HepG2 (cell line): ENCODE data around the gene CDIP1. TPM values are rescaled to one million over a fixed set of nuclear protein-coding genes. Genes with fewer than 3 reads are reported as not detected.

Experiments
- ARHGAP35 ChIP-seq: sonication (generic); formaldehyde crosslinking; IDR thresholded peaks from 2 replicates; pipeline ENCODE4 v1.9.0; 2022; ENCODE audit warnings: mild to moderate bottlenecking, inconsistent platforms, moderate library complexity, missing genetic modification reagents, borderline replicate concordance
- ARNT ChIP-seq: fragments of 450-650 bp; IDR thresholded peaks from 2 replicates; pipeline ENCODE4 v1.6.1; 2017
- ATM ChIP-seq: fragments of 450-650 bp; IDR thresholded peaks from 2 replicates; pipeline ENCODE4 v1.7.1; 2017; ENCODE audit warnings: mild to moderate bottlenecking, borderline replicate concordance
- CEBPZ ChIP-seq: IDR thresholded peaks from 2 replicates; pipeline ENCODE4 v1.6.1; 2012; ENCODE audit warnings: low read length, improper control_type of control experiment
- EEA1 ChIP-seq: sonication (generic); formaldehyde crosslinking; IDR thresholded peaks from 2 replicates; pipeline ENCODE4 v1.5.1; 2020; ENCODE audit warnings: mild to moderate bottlenecking, missing genetic modification reagents, borderline replicate concordance
- ELF3 ChIP-seq: IDR thresholded peaks from 2 replicates; pipeline ENCODE4 v1.6.1; 2016; ENCODE audit warnings: missing genetic modification reagents, missing compliant biosample characterization
- GZF1 ChIP-seq: sonication (generic); formaldehyde crosslinking; IDR thresholded peaks from 2 replicates; pipeline ENCODE4 v1.5.1; 2020; ENCODE audit warnings: mild to moderate bottlenecking, missing genetic modification reagents
- HDAC2 ChIP-seq: sonication (generic); formaldehyde crosslinking; IDR thresholded peaks from 2 replicates; pipeline ENCODE4 v1.4.0; 2020; ENCODE audit warnings: missing genetic modification reagents
- MED13 ChIP-seq: sonication (generic); formaldehyde crosslinking; IDR thresholded peaks from 2 replicates; pipeline ENCODE4 v1.5.0; 2020; ENCODE audit warnings: missing genetic modification reagents
- MTF1 ChIP-seq: sonication (generic); formaldehyde crosslinking; IDR thresholded peaks from 2 replicates; pipeline ENCODE4 v1.5.0; 2020; ENCODE audit warnings: missing genetic modification reagents
- PHF8 ChIP-seq: sonication (generic); formaldehyde crosslinking; IDR thresholded peaks from 2 replicates; pipeline ENCODE4 v1.5.0; 2020; ENCODE audit warnings: missing genetic modification reagents
- PRMT3 ChIP-seq: sonication (generic); formaldehyde crosslinking; IDR thresholded peaks from 2 replicates; pipeline ENCODE4 v1.8.1; 2022; ENCODE audit warnings: low read depth, mild to moderate bottlenecking, moderate library complexity, missing genetic modification reagents, borderline replicate concordance
- RARG ChIP-seq: sonication (generic); formaldehyde crosslinking; IDR thresholded peaks from 2 replicates; pipeline ENCODE4 v1.4.0; 2020; ENCODE audit warnings: low read depth, mild to moderate bottlenecking, missing genetic modification reagents
- SIN3A ChIP-seq: IDR thresholded peaks from 2 replicates; pipeline ENCODE4 v1.6.1; 2011; ENCODE audit warnings: low read depth, mild to moderate bottlenecking, control low read depth, low read length, borderline replicate concordance
- TBX2 ChIP-seq: sonication (generic); formaldehyde crosslinking; IDR thresholded peaks from 2 replicates; pipeline ENCODE4 v1.5.0; 2020; ENCODE audit warnings: missing genetic modification reagents, mild to moderate bottlenecking, borderline replicate concordance
- TOE1 ChIP-seq: sonication (generic); formaldehyde crosslinking; IDR thresholded peaks from 2 replicates; pipeline ENCODE4 v1.4.0; 2020; ENCODE audit warnings: mild to moderate bottlenecking, missing genetic modification reagents
- ZBTB25 ChIP-seq: IDR thresholded peaks from 2 replicates; pipeline ENCODE4 v1.6.1; 2018; ENCODE audit warnings: missing genetic modification reagents
- ZBTB38 ChIP-seq: sonication (generic); formaldehyde crosslinking; IDR thresholded peaks from 2 replicates; pipeline ENCODE4 v1.5.1; 2020; ENCODE audit warnings: mild to moderate bottlenecking, missing genetic modification reagents
- ZNF484 ChIP-seq: sonication (generic); formaldehyde crosslinking; IDR thresholded peaks from 2 replicates; pipeline ENCODE4 v1.5.1; 2020; ENCODE audit warnings: mild to moderate bottlenecking, low read depth, missing genetic modification reagents, borderline replicate concordance
- ZNF513 ChIP-seq: sonication (generic); formaldehyde crosslinking; conservative IDR thresholded peaks from 2 replicates; pipeline ENCODE4 v1.5.0; 2020; ENCODE audit warnings: missing genetic modification reagents
- ZNF660 ChIP-seq: sonication (generic); formaldehyde crosslinking; IDR thresholded peaks from 2 replicates; pipeline ENCODE4 v1.5.1; 2020; ENCODE audit warnings: mild to moderate bottlenecking, low read depth, missing genetic modification reagents, borderline replicate concordance
- ZNF839 ChIP-seq: sonication (generic); formaldehyde crosslinking; IDR thresholded peaks from 2 replicates; pipeline ENCODE4 v1.4.0; 2020; ENCODE audit warnings: missing genetic modification reagents, mild to moderate bottlenecking, borderline replicate concordance
- polyA plus RNA-seq, 8 experiments: library from polyadenylated mRNA; depleted of rRNA in 3 of 8; stranded (reverse) in 7 of 8; unstranded in 1 of 8; fragments of >200 nt; fragmentation: Illumina TruSeq in 4 of 8; extraction: Trizol in 4 of 8; gene quantifications; 2 replicates each; pipeline versions ENCODE4 v1.2.1 to v1.2.3, GENCODE V29; 2011 to 2016; ENCODE audit warnings: low read depth in 4 of 8, missing spikeins in 1 of 8, mixed read lengths in 1 of 8; ENCODE audit not compliant: insufficient read depth in 1 of 8
- total RNA-seq, 5 experiments: library from RNA; depleted of rRNA; stranded (reverse); fragments of >200 nt; fragmentation: Illumina TruSeq; extraction: Trizol; gene quantifications; 2 replicates each; pipeline ENCODE4 v1.2.3, GENCODE V29; 2016; ENCODE audit warnings: low read depth in 1 of 5
- TF ChIP-seq, protein P1 (sequence below): sonication (generic); formaldehyde crosslinking; IDR thresholded peaks from 2 replicates; pipeline ENCODE4 v1.4.0; 2020; ENCODE audit warnings: low read depth, mild to moderate bottlenecking, missing genetic modification reagents

The CDIP1 gene
- total and polyA plus RNA-seq, 2 of the 13 experiments (the other 11 are each of a cell fraction or from before 2014, with no cell fraction given) = 31.2 to 56.7 TPM

DNA sequence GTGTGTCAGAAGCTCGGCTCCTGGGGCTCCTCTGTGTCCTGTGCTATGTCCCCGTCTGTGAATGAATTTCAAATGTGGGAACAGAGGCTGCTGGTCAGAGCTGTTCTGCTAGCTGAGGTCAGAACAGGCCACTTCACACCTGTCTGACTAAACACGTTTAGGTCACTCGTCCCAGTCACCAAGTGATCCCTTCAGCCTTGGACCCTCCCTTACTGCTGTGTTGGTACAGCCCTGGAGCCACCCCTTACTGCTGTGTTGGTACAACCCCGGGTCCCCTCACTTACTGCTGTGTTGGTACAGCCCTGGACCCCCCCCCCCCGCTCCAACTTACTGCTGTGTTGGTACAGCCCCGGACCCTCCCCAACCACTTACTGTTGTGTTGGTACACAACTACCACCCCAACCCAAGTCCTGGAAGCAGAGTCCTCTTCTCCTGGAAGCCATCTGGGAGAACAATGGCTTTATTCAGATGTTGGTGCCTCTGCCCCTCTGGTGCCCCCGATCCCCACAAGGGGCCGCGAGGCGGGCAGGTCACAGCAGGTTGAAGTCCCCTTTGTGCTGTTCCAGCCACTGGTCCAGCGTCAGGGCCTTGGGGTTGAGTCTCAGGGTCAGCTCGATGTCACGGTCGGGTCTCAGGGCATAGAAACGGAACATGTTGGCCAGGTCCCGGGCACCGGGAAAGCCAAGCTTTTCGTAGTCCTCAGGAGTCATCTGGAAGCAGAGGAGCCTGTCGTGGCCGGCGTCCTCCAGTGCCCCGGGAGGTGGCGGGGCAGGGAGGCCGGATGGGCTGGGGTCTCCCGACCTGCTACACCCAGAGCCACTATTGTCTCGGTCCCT lies 77.1 kb downstream of the CDIP1 start (continued):
- TF ChIP-seq PRMT3 = no peak; the same call in 1 of the 2 replicates
- TF ChIP-seq RARG (CRISPR knock-in tag) = peak; percentile 33; the same call in 1 of the 2 replicates
- TF ChIP-seq ATM = no peak
- no peak for TF ChIP-seq ZNF484 (CRISPR knock-in tag)
- TF ChIP-seq ZNF839 (CRISPR knock-in tag) = no peak
- TF ChIP-seq ARHGAP35 (CRISPR knock-in tag) = no peak; the same call in 1 of the 2 replicates
- no peak for TF ChIP-seq MTF1
- peak; percentile 78; the same call in 1 of the 2 replicates for TF ChIP-seq ZBTB25 (CRISPR knock-in tag)
- TF ChIP-seq ELF3 = no peak
- TF ChIP-seq HDAC2 (CRISPR knock-in tag) = peak; percentile 62; the same call in 1 of the 2 replicates
- TF ChIP-seq, protein P1, sequence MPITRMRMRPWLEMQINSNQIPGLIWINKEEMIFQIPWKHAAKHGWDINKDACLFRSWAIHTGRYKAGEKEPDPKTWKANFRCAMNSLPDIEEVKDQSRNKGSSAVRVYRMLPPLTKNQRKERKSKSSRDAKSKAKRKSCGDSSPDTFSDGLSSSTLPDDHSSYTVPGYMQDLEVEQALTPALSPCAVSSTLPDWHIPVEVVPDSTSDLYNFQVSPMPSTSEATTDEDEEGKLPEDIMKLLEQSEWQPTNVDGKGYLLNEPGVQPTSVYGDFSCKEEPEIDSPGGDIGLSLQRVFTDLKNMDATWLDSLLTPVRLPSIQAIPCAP (CRISPR knock-in tag) = no peak
- peak; percentile 34; the same call in 1 of the 2 replicates for TF ChIP-seq GZF1
- TF ChIP-seq SIN3A = no peak
- TF ChIP-seq ZBTB38 (CRISPR knock-in tag) = no peak; the same call in 1 of the 2 replicates
- TF ChIP-seq ZNF660 (CRISPR knock-in tag) = no peak
- TF ChIP-seq ARNT = no peak
- TF ChIP-seq ZNF513 = 0 out of 2 replicates have a peak, but pooled peaks have one; percentile 12
- 0 out of 2 replicates have a peak, but pooled peaks have one; percentile 58 for TF ChIP-seq MED13
- peak; percentile 46; the same call in 1 of the 2 replicates for TF ChIP-seq PHF8 (CRISPR knock-in tag)
- TF ChIP-seq EEA1 (CRISPR knock-in tag) = no peak
- no peak for TF ChIP-seq CEBPZ
- TF ChIP-seq TBX2 (CRISPR knock-in tag) = peak; percentile 89
- no peak for TF ChIP-seq TOE1 (CRISPR knock-in tag)
